Inferior parietal cortex (tissue), 1 donor: Measurements from ENCODE around the gene OR5K1.

Experiments used
- DNase-seq: peaks from one replicate; pipeline ENCODE4 v3.0.0-alpha.2; 2016; ENCODE audit errors: extremely low spot score

The OR5K1 gene

GRCh38 chr3:98462901-98463300, at the start of gene OR5K1:
Gene OR5K1, plus strand, starts transcription at chr3:98463201. Its CDS starts 6,376 bp downstream, at chr3:98469577.
- DNase-seq = no peak

- DNase-seq = no peak
Measured at GRCh38 chr3:98432575-98432974, 30.4 kb upstream of the OR5K1 start.

- no peak for DNase-seq
Measured at GRCh38 chr3:98433764-98434163, 29.2 kb upstream of the OR5K1 start.

- no peak for DNase-seq
Measured at GRCh38 chr3:98434412-98434811, 28.6 kb upstream of the OR5K1 start.

- DNase-seq = no peak
Measured at GRCh38 chr3:98440283-98440682, 22.7 kb upstream of the OR5K1 start.

GRCh38 chr3:98445949-98446406, 17.0 kb upstream of the OR5K1 start:
- no peak for DNase-seq

- no peak for DNase-seq
Measured at GRCh38 chr3:98449606-98450193, 13.3 kb upstream of the OR5K1 start.

GRCh38 chr3:98450372-98450771, 12.6 kb upstream of the OR5K1 start:
- no peak for DNase-seq

GRCh38 chr3:98453827-98454226, 9.2 kb upstream of the OR5K1 start:
- no peak for DNase-seq

- DNase-seq = no peak
Measured at GRCh38 chr3:98454929-98455328, 8.1 kb upstream of the OR5K1 start.

- DNase-seq = no peak
Measured at GRCh38 chr3:98457543-98457942, 5.5 kb upstream of the OR5K1 start.

GRCh38 chr3:98460220-98460619, 2.8 kb upstream of the OR5K1 start:
- no peak for DNase-seq

GRCh38 chr3:98482717-98483482, 19.9 kb downstream of the OR5K1 start:
- no peak for DNase-seq

GRCh38 chr3:98483626-98484025, 20.6 kb downstream of the OR5K1 start:
- DNase-seq = no peak

GRCh38 chr3:98497381-98497780, 34.4 kb downstream of the OR5K1 start, which contains the start of gene OR5K2:
Gene OR5K2, plus strand, starts transcription at chr3:98497681. Its CDS starts 0 bp downstream, at chr3:98497681.
- no peak for DNase-seq

- no peak for DNase-seq
Measured at GRCh38 chr3:98500019-98500418, 37.0 kb downstream of the OR5K1 start.

GRCh38 chr3:98501270-98501669, 38.3 kb downstream of the OR5K1 start:
- no peak for DNase-seq

- DNase-seq = no peak
Measured at GRCh38 chr3:98501863-98502576, 39.0 kb downstream of the OR5K1 start.

- no peak for DNase-seq
Measured at GRCh38 chr3:98504539-98504938, 41.5 kb downstream of the OR5K1 start.

GRCh38 chr3:98508582-98508981, 45.6 kb downstream of the OR5K1 start:
- no peak for DNase-seq

- no peak for DNase-seq
Measured at GRCh38 chr3:98512576-98512975, 49.6 kb downstream of the OR5K1 start.

GRCh38 chr3:98513091-98513511, 50.1 kb downstream of the OR5K1 start:
- no peak for DNase-seq

GRCh38 chr3:98513736-98514135, 50.7 kb downstream of the OR5K1 start:
- no peak for DNase-seq
